ENCODE results near the gene SEMA6C.
"Not testable (repeated sequence)": the region's sequence is repeated elsewhere in the genome, so short reads cannot be mapped to it uniquely, and the experiment has no call there.

The SEMA6C gene, protein sequence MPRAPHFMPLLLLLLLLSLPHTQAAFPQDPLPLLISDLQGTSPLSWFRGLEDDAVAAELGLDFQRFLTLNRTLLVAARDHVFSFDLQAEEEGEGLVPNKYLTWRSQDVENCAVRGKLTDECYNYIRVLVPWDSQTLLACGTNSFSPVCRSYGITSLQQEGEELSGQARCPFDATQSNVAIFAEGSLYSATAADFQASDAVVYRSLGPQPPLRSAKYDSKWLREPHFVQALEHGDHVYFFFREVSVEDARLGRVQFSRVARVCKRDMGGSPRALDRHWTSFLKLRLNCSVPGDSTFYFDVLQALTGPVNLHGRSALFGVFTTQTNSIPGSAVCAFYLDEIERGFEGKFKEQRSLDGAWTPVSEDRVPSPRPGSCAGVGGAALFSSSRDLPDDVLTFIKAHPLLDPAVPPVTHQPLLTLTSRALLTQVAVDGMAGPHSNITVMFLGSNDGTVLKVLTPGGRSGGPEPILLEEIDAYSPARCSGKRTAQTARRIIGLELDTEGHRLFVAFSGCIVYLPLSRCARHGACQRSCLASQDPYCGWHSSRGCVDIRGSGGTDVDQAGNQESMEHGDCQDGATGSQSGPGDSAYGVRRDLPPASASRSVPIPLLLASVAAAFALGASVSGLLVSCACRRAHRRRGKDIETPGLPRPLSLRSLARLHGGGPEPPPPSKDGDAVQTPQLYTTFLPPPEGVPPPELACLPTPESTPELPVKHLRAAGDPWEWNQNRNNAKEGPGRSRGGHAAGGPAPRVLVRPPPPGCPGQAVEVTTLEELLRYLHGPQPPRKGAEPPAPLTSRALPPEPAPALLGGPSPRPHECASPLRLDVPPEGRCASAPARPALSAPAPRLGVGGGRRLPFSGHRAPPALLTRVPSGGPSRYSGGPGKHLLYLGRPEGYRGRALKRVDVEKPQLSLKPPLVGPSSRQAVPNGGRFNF

DNA sequence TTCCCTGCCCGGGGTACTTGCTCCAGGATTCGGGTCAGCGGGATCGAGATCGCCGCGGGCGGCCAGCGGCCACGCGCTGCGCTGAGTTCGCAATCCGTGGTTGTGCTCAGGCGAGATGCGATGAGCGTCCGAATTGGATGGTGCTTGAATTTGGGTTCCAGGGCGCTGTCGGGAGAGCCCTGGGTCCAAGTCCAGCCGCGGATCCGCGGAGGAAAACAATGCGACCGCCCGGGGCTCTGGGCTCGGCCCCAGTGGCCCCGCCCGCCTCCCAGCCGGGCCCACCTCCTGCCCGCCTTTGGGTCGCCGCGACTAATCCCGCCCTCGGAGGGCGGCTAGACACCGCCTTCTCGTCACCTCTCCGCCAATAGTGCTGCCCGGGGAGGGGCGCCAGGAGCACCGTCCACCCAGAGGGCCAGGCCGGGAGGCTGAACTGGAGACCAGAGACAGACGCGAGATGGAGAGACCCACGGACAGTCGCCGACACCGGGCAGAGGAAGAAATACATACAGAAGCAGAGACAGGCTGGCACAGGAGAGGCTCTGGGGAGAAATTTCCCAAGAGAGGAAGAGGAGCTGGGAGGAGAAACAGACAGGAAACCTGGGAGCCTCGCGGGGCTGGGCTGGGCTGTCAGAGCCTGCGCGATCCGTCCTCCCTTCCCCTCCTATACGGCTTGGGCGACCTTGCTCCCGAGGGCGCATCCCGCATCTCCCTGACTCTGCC lies at the start of gene SEMA6C:
SEMA6C (minus strand) TSS at position 220 of the 720 bp plus-strand sequence. CDS start 4,010 bp downstream, outside the sequence.
- Mint-ChIP-seq H3K4me1 (peaks cover 22% of the 10 kb centered on the region), H3K9me3 (no peaks in the 10 kb centered on the region), H3K27ac (peak within 1 kb of the TSS; percentile 62), H3K27me3 (peaks cover 75% of the 10 kb centered on the region), H3K4me3 (peak within 1 kb of the TSS; percentile 90), H3K36me3 (no peaks in the 10 kb centered on the region)
- CTCF ChIA-PET, result interaction anchor here (1.0 to 1.3 kb wide), 2 partner anchors 47 to 122 kb away, joined by 3 read pairs; no protein-coding TSS in a partner anchor
- peak; percentile 93 for DNase-seq

DNA sequence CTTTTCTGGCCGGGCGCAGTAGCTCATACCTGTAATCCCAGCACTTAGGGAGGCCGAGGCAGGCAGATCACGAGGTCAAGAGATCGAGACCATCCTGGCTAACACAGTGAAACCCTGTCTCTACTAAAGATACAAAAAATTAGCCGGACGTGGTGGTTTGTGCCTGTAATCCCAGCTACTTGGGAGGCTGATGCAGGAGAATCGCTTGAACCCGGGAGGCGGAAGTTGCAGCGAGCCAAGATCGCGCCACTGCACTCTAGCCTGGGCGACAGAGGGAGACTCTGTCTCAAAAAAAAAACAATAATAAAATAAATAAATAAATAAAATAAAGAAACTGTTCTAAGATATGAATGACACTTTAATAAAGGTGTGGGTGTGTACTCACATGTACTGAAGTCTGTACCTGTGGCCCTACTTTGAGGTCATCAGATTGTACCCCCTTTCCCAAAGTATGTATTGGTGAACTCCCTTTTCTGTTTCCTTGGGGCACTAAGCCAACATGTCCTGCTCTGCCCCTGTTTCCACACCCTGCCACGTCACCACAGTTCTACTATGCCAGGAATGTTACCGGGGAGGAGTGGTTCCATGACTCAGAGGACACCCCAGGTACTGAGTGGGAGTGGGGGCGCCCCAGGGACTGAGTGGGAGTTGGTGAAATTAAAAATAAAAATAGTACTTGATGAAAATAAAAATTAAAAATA lies 48.6 kb upstream of the SEMA6C start:
- not testable (repeated sequence) for DNase-seq, H3K4me3 Mint-ChIP-seq, H3K27ac Mint-ChIP-seq, H3K9me3 Mint-ChIP-seq
- peaks cover 46% of the 10 kb centered on the region for H3K27me3 Mint-ChIP-seq
- CTCF ChIA-PET, result interaction anchor here (1.1 to 2.3 kb wide), 5 partner anchors 31 to 149 kb away, joined by 3 to 17 read pairs (median 4); partner anchors contain the start of gene PSMD4
- peaks cover 35% of the 10 kb centered on the region for H3K4me1 Mint-ChIP-seq
- peaks cover 13% of the 10 kb centered on the region for H3K36me3 Mint-ChIP-seq

DNA sequence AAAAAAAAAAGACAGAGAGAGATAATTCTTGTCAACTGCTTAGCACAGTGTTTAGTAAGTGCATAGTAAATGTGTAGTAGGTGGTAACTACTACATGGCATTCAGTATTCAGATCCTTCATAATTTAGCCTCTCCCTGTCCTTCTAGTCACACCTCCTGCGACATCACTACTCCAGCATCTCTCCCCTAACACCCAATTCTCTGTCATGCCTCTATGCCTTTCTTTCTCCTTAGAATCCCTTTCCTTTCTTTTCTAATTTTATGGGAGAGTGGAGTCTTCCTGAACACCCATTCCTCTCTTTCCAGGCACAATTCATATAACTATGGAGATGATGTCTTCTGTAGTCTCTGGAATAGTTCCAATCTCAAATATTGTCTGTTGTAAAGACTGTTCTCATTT lies 47.4 kb upstream of the SEMA6C start:
- Mint-ChIP-seq H3K36me3 (peaks cover 8% of the 10 kb centered on the region), H3K9me3 (no peaks in the 10 kb centered on the region), H3K4me3 (no peak overlapping the region), H3K27ac (no peak overlapping the region), H3K27me3 (peaks cover 46% of the 10 kb centered on the region), H3K4me1 (peaks cover 37% of the 10 kb centered on the region)
- CTCF ChIA-PET, result interaction anchor here (2.1 to 2.3 kb wide), 2 partner anchors 58 to 147 kb away, joined by 12 to 17 read pairs; no protein-coding TSS in a partner anchor
- no peak for DNase-seq

DNA sequence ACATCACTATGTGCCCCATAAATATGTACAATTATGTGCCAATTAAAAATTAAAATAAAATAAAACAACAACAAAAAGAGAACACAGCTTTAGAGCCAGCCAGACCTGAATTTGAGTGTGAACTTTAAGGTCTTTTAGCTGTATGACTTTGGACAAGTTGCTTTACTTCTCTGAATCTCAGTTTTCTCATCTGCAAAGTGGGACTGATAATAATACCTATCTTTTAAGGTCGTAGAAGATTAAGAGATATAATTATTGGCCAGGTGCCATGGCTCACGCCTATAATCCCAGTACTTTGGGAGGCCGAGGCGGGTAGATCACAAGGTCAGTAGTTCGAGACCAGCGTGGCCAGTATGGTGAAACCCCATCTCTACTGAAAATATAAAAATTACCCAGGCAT lies 46.9 kb upstream of the SEMA6C start:
- Mint-ChIP-seq H3K9me3 (no peaks in the 10 kb centered on the region), H3K27ac (no peak overlapping the region), H3K4me3 (no peak overlapping the region), H3K27me3 (peaks cover 43% of the 10 kb centered on the region), H3K4me1 (peaks cover 42% of the 10 kb centered on the region), H3K36me3 (peaks cover 4% of the 10 kb centered on the region)
- no peak for DNase-seq
- CTCF ChIA-PET, result no interaction called here

DNA sequence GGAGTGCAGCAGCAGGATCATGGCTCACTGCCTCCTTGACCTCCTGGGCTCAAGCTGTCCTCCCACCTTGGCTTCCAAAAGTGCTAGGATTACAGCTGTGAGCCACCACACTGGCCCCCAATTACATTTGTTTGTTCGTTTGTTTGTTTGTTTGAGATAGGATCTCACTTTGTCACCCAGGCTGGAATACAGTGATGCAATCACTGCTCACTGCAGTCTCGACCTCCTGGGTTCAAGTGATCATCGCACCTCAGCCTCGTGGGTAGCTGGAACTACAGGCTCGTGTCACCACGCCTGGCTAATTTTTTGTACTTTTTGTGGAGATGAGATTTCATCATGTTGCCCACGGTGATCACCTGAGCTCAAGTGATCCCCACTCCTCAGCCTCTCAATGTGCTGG lies 45.6 kb upstream of the SEMA6C start:
- peaks cover 41% of the 10 kb centered on the region for H3K27me3 Mint-ChIP-seq
- H3K4me3 Mint-ChIP-seq, result no peak overlapping the region
- DNase-seq, result no peak
- H3K27ac Mint-ChIP-seq, result no peak overlapping the region
- H3K36me3 Mint-ChIP-seq, result peaks cover 3% of the 10 kb centered on the region
- H3K9me3 Mint-ChIP-seq, result no peaks in the 10 kb centered on the region
- CTCF ChIA-PET, result interaction anchor here (1.1 kb wide), 1 partner anchor 35 kb away, joined by 4 read pairs; the partner anchor contains the start of gene TNFAIP8L2
- H3K4me1 Mint-ChIP-seq, result peaks cover 39% of the 10 kb centered on the region

DNA sequence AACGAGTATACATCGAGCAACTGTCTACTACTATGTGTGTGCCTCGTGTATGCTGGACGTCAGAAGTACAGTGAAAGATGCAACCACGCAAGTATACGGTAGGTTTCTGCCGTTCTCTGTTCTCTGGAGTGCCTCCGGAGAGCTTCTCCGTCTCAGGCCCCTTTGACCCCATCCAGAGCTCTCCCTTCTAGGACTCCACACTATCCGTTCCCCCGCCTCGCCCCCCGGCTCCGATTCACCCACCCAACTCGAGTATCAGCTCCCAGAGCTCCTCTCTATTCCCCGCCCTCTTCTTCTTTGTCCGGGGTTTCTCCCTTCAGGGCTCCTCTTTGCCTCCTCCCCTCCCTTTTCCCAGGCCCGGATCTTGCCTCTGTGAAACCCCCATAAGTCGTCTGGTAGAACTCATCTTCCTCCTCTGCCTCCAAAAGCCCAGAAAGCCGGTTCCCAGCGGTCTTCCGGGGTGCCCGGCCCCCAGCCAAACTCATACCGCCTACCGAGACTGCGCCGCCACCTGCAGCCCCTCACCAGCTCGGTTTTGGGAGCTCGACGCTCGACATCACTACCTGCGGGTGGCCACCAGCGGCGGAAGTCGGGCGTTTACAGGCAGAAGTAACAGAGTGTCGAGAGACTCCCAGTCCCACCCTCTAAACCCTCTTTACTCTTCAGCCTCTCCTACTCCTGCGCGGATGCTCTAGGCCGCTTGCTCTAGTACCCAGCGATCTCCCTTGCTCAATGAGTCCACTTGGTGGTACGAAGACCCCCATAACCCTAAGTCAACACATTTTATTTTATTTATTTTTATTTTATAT lies 43.4 kb upstream of the SEMA6C start, which contains the start of gene VPS72:
VPS72 (minus strand) TSS at position 561 of the 809 bp plus-strand sequence; CDS start at position 485, 76 bp downstream.
- Mint-ChIP-seq H3K9me3 (no peaks in the 10 kb centered on the region), H3K36me3 (peaks cover 14% of the 10 kb centered on the region), H3K27ac (peak within 1 kb of the TSS; percentile 95), H3K27me3 (peaks cover 30% of the 10 kb centered on the region), H3K4me3 (peak within 1 kb of the TSS; percentile 99), H3K4me1 (peaks cover 35% of the 10 kb centered on the region)
- CTCF ChIA-PET, result interaction anchor here (1.2 to 2.7 kb wide), 3 partner anchors 10 to 151 kb away, joined by 4 to 12 read pairs (median 5); no protein-coding TSS in a partner anchor
- peak; percentile 91 for DNase-seq

DNA sequence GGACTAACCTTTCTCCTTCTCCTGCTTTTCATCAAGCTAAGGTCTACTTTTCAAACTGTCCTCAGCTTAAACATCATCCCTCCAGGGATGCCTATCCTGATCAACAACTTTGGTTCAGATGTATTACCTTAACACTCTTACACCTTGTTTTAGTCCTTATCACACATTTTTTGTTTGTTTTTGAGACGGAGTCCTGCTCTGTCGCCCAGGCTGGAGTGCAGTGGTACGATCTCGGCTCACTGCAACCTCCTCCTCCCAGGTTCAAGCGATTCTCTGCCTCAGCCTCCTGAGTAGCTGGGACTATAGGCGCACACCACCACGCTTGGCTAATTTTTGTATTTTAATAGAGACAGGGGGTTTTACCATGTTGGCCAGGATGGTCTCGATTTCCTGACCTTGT lies 42.2 kb upstream of the SEMA6C start:
- CTCF ChIA-PET, result interaction anchor here (1.6 to 2.7 kb wide), 2 partner anchors 62 to 64 kb away, joined by 3 to 12 read pairs; no protein-coding TSS in a partner anchor
- Mint-ChIP-seq H3K36me3 (peaks cover 22% of the 10 kb centered on the region), H3K4me1 (peaks cover 35% of the 10 kb centered on the region), H3K4me3 (peak overlapping the region; percentile 99), H3K27me3 (peaks cover 18% of the 10 kb centered on the region)
- not testable (repeated sequence) for H3K27ac Mint-ChIP-seq, DNase-seq, H3K9me3 Mint-ChIP-seq

DNA sequence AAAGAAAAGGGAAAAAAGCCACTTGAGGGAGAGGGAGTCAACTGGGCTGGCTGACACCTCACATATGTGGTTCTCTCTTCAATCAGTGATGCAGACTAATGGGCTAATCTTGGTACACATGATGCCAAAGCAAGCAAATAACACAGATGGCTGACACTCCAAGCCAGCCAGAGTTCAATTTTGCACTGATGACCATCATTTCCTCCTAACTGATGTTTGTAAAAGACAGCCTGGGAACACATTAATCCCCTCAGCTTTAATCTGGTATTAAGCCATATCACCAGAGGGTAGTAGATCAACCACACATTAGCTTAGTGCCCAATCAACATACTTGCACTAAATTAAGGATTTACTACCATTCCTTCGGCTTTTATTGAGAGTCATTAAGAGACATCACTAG lies 40.8 kb upstream of the SEMA6C start:
- Mint-ChIP-seq H3K27me3 (peaks cover 5% of the 10 kb centered on the region), H3K4me3 (no peak overlapping the region), H3K36me3 (peaks cover 33% of the 10 kb centered on the region), H3K27ac (no peak overlapping the region), H3K9me3 (no peaks in the 10 kb centered on the region), H3K4me1 (peaks cover 35% of the 10 kb centered on the region)
- CTCF ChIA-PET, result interaction anchor here (1.4 kb wide), 1 partner anchor 63 kb away, joined by 3 read pairs; no protein-coding TSS in a partner anchor
- DNase-seq, result no peak

DNA sequence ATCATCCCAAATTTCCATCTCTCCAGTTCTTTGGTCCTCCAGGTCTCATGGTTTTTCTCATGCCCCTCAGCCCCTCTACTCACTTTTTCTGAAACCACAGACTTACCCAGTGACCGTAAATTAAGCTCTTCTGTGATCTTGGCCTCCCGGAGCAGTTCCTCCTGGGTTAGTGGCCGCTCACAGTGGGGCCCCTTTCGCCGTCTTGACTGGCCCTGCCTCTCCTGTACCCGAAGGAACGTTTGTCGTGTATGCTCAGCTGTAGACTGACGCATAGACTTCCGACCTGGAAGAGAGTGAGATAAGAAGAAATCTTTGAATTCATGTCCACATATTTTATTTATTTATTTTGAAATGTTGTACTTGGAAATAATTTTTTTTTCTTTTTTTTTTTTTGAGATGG lies 37.8 kb upstream of the SEMA6C start:
- peaks cover 48% of the 10 kb centered on the region for H3K36me3 Mint-ChIP-seq
- no peaks in the 10 kb centered on the region for H3K9me3 Mint-ChIP-seq
- no peak overlapping the region for H3K4me3 Mint-ChIP-seq
- CTCF ChIA-PET, result no interaction called here
- DNase-seq, result no peak
- H3K4me1 Mint-ChIP-seq, result peaks cover 19% of the 10 kb centered on the region
- H3K27me3 Mint-ChIP-seq, result no peaks in the 10 kb centered on the region
- no peak overlapping the region for H3K27ac Mint-ChIP-seq

DNA sequence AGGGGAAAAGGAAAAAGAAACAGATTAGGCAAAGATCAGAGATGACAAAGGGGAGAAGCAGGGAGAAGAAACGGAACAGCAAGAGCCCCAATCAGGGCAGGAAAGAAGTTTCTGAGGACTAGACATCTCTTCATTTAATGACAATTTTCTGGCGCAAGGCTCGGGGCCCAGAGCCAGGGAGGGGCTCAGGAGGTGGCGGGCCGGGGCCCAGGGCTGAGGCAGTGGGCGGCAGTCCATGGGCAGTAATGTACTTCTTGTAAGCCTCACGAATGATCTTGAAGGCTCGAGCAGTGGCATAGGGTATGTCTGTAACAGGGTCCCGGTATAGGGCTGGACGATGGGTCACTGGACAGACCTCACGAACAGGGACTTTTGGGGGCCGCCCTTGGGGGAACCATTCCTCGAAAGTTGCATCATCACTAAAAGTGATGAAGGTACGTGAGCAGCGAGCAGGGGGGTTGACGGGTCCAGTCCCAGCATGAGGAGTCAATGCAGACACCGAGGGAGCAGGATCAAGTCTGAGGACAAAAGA lies 30.1 kb upstream of the SEMA6C start:
- H3K27ac Mint-ChIP-seq, result peak overlapping the region; percentile 47
- CTCF ChIA-PET, result interaction anchor here (0.6 to 1.4 kb wide), 5 partner anchors 8 to 485 kb away, joined by 3 to 4 read pairs (median 4); partner anchors contain the start of genes LYSMD1 and SCNM1
- no peaks in the 10 kb centered on the region for H3K4me1 Mint-ChIP-seq
- no peaks in the 10 kb centered on the region for H3K27me3 Mint-ChIP-seq
- DNase-seq, result no peak
- H3K4me3 Mint-ChIP-seq, result no peak overlapping the region
- H3K9me3 Mint-ChIP-seq, result no peaks in the 10 kb centered on the region
- H3K36me3 Mint-ChIP-seq, result peaks cover 55% of the 10 kb centered on the region

DNA sequence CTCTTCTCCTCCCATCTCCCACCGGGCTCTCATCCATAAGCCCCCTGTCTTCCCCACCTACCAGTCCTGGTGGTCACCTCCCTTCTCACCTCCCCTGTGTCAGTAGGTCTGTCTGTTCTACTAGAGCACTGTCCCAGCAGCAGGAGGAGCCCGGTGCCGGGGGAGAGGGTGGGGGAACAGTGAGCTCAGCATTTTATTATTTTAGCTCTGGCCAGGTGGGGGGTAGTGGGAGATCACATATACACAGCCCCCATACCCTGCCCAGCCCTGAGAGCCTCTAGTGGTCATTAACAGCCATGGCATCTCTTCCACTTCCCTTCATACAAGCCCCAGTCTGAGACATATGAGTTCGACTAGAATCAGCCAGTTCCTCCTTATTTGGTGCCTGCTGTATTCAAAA lies 29.4 kb upstream of the SEMA6C start, which contains the start of gene TMOD4:
TMOD4 (minus strand) TSS at position 119 of the 400 bp plus-strand sequence. CDS start 1,106 bp downstream, outside the sequence.
- no peak within 1 kb of the TSS for H3K4me3 Mint-ChIP-seq
- H3K36me3 Mint-ChIP-seq, result peaks cover 49% of the 10 kb centered on the region
- no peaks in the 10 kb centered on the region for H3K27me3 Mint-ChIP-seq

More for the DNA sequence above, 29.4 kb upstream of the SEMA6C start, which contains the start of gene TMOD4:
- Mint-ChIP-seq H3K4me1 (no peaks in the 10 kb centered on the region), H3K9me3 (no peaks in the 10 kb centered on the region), H3K27ac (peak within 1 kb of the TSS; percentile 47)
- DNase-seq, result no peak
- CTCF ChIA-PET, result interaction anchor here (0.6 to 1.0 kb wide), 3 partner anchors 9 to 486 kb away, joined by 3 to 4 read pairs (median 4); no protein-coding TSS in a partner anchor
